Measurements from ENCODE around the gene FAM161B.
A peak's percentile ranks its signal among the peaks of the same experiment; 100 is the strongest.
"Not testable (repeated sequence)": the region's sequence is repeated elsewhere in the genome, so short reads cannot be mapped to it uniquely, and the experiment has no call there.

The FAM161B gene, protein sequence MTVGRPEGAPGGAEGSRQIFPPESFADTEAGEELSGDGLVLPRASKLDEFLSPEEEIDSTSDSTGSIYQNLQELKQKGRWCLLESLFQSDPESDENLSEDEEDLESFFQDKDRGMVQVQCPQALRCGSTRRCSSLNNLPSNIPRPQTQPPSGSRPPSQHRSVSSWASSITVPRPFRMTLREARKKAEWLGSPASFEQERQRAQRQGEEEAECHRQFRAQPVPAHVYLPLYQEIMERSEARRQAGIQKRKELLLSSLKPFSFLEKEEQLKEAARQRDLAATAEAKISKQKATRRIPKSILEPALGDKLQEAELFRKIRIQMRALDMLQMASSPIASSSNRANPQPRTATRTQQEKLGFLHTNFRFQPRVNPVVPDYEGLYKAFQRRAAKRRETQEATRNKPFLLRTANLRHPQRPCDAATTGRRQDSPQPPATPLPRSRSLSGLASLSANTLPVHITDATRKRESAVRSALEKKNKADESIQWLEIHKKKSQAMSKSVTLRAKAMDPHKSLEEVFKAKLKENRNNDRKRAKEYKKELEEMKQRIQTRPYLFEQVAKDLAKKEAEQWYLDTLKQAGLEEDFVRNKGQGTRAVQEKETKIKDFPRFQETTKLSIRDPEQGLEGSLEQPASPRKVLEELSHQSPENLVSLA

DNA sequence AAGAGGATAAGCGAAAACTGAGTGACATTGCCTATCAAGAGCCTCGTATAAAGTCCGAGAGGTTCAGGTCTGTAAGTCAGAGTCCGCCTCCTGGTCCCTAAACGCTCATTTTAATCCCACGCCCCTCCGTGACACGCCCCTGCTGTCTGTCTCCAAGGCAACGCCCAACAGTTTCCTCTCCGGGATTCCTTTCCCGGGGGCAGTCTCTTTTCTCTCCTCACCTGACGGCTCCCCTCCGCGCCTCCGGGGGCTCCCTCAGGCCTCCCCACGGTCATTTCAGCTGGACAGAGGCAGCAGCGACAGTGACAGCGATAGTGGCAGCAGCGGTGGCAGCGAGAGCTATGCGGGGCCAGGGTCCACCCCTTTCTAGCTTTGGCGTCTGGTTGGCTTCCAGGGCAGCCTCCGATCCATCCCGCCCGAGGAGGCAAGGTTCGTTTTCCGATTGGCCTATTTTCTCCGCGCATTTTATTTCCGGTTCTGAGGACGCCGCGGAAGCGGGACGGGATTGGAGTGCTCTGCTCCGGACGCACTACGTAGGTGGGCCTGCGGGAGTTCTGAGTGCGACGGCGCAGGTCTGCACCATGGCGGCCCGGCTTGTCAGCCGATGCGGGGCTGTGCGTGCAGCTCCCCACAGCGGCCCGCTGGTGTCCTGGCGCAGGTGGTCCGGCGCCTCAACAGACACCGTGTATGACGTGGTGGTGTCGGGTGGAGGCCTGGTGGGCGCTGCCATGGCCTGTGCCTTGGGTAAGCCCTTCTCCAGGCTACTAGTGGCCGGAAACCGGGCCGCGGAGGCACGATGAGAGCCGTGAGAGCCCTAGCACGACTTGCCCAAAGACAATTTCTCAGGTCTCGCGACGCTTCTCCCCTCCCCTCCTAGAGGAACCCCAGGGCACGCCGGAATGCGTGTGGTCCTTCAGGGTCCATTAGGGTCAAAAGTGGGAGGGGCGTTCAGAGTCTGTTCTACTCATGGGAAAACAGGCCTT, at the start of gene FAM161B, which contains the start of gene COQ6:
Gene FAM161B, minus strand, starts transcription at position 343 of the 983 bp plus-strand sequence. Its CDS starts 68 bp downstream, at position 275.
Gene COQ6, plus strand, starts transcription at position 551 of the 983 bp plus-strand sequence. Its CDS starts 31 bp downstream, at position 582.
- DNase-seq, result peak; percentile 98

DNA sequence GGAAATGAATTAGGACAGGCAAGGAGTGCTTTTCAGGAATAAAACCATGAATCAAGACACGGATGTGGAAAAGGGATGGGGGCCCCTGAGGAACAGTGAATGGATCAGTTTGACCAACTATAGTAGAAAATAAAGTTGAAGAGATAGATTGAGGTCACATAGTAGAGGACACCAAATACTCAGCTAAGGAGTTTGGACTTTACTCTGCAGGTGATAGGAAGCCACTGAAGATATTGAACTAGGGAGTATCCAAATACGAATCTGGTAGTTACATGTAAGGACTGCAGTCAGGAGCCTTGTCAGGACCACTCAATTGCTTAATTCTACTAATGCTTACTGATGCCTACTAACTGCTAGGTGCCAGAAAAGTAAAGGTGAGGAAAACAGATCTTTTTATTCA, 48.8 kb upstream of the FAM161B start:
- no peak for DNase-seq

DNA sequence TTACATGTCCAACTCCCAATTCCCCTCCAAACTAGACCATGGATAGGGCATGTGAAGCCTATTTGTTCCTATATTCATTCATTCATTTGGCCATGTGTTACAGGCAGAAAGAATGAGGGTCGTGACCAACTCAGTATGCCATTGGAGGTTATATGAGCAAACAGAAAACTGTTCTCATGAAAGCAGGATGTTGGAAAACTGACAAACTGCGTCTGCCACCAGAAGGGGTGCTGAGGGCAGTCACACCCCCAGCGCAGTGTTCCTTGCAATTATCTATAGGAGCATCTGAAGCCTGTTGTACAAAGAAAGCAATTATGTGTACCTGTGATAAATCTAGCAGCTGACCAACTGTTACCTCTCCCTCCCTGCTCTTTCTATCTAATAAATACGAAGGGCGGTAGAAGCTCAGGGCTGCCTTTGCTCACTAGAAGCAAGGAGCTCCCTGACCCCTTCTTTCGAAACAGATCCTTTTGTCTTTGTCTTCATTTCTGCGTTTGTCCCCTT, 48.1 kb upstream of the FAM161B start:
- no peak for DNase-seq

DNA sequence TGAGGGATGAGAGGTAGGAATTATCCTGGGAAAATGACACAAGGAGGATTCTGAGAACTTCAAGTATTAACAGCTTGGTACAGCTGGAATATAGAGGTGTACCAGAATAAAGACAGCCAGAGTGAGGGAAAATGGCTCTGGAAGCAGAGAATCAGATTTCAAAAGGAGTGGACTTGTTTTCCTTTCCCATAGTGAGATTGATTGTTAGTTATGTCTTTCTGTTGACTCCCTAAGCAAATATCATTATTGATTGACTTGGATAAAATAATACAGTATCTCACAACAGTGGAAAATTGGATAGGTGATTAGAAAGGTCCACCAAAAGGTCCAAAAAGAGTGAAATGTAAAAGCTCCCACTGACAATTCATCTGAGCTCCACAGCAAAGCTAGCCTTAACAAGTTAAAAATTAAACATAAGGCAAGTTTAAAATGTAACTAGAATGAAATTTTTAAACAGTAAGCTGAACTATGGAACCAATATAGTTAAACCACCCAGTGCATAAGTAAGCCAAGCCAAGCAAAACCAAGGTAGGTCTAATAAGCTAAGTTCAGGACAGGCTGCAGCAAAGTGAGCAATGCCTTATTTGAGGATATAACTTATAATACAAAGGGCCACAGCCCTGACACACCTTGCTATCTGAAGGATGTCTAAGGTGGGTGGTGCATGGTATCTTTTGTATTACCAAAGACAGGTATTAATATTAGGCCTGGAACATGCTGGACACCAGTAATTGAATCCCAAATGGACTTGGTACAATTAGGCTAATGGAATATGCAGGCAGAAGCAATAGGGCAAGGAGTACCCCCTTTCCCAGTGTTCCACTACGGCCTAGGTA, 47.4 kb upstream of the FAM161B start:
- DNase-seq, result no peak

DNA sequence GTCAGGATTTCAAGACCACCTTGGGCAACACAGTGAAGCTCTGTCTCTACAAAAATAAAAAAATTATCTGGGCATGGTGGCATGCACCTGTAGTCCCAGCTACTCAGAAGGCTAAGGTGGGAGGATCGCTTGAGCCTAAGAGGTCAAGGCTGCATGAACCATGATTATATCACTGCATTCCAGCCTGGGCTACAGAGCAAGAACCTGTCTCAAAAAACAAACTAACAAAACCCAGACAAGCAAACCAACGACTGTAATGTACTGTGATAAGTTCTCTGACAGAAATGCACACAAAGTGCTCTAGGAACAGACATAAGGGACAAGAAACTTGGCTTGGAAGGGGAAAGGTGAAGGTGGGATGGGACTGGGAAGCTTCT, 46.8 kb upstream of the FAM161B start:
- DNase-seq, result no peak

DNA sequence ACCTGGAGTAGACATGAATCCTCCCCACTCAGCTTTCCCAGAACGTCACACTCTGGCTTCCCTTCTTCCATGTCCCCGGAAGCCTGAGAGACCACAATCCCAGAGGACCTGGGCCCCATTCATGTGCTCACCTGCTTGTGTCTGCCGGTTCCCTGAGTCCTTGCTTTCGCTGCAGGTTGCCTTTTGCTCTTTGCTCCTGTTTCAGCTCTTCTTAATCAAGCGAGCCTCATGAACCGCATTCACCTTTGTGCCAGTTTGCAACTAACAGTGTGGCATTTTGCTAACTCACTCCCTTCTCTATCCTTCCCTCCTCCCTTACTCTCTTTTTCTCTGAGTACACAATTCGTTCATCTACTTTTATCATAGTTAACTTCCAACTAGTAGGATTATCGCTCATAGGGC, 46.1 kb upstream of the FAM161B start:
- DNase-seq, result no peak

DNA sequence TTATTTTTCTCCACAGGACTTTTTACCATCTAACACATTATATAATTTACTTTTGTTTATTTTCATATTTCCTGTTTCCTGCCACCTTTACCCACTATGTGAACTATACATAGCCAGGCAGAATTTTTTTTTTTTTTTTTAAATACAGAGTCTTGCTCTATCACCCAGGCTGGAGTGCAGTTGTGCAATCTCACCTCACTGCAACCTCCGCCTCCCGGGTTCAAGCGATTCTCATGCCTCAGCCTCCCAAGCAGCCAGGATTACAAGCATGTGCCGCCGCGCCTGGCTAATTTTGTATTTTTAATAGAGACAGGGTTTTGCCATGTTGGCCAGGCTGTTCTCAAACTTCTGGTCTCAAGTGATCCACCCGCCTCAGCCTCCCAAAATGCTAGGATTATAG, 45.0 kb upstream of the FAM161B start:
- not testable (repeated sequence) for DNase-seq

DNA sequence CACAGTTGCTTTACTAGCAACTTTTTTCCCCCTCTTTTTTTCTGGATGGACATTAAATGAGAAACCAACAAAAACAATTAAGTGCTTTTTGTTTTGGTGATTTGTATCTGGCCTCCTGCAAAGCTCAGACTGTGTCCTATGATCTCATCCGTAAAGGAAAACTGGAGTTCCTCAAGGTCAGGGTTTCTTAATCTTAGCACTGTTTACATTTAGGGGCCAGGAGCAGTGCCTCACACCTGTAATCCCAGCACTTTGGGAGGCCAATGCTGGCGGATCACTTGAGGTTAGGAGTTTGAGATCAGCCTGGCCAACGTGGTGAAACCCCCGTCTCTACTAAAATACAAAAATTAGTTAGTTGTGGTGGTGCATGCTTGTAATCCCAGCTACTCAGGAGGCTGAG, 41.2 kb upstream of the FAM161B start:
- no peak for DNase-seq

DNA sequence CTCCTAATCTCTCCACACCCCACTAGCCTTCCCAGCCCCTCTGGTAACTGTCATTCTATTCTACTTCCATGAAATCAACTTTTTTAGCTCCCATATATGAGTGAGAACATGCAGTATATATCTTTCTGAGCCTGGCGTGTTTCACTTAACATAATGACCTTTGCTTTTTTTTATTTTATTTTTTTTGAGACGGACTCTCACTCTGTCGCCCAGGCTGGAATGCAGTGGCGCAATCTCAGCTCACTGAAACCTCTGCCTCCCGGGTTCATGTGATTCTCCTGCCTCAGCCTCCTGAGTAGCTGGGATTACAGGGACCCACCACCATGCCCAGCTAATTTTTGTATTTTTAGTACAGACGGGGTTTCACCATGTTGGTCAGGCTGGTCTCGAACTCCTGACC, 38.8 kb upstream of the FAM161B start:
- DNase-seq, result not testable (repeated sequence)

DNA sequence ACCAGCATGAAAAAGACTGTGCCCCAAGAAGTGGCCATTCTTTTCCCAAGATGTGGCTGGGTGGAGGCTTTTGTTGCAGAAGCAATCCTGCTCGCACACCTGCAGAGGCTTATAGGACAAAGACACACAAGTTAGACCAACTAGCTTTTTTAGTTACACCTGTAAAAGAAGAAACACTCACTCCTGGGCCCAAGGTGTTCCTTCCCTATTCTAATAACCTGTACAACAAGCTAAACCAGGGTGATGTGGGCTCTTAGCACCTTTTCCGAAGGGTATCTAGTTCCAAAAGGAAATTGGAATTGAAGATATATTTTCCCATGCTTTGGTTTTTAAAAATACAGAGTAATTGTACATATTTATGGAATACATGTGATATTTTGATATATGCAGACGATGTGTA, 38.2 kb upstream of the FAM161B start:
- DNase-seq, result no peak

DNA sequence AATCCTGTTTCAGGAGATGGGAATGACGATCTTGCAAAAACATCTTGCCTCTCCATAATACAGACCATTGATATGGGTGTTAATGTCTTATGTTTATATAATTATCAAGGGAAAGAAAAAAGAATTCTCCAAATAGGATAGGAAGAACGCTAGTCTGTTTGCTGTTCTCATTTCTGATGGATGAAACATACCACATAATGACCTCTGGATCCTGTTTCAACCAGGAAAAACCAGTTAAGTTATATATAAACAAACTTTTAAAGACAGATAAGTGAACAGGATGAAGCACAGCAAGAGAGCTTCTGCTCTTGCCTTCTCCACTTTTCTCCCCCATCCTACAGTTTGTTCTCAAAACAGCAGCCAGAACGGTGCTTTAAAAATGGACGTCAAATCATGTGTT, 28.0 kb upstream of the FAM161B start:
- DNase-seq, result no peak

DNA sequence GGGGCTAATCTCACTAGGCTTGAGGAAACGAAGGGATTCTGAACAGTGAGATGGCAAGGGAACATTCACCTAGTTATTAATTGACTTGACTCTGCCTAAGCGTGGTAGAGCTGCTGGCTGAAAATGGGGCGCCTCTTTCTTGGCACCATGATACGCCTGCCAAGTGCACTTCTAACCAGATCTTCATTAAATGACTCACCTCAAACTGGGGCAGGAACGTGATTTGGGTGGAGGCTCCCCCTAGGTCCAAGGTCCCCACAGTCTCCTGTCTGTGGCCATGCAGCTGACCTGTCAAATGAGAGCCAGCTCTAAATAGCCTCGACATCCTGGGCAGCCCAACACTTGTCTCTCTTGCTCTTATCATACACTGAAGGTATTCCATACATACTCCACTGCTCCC, 26.2 kb upstream of the FAM161B start:
- no peak for DNase-seq

DNA sequence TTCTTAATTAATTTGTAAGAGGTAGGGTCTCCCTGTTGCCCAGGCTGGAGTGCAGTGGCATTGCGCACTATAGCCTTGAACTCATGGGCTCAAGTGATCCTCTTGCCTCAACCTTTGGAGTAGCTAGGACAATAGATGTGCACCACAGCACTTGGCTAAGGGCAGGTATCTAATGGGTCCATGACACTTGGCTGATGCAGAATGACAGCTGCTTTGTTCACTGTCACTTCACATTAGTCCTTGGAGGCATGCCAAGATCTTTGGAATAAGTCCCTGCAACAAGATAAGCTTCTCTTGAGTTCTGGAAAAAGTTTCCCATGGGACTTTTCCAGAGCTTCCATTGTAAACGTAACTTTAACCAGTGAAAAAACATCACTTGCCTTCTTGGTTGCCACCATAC, 23.6 kb upstream of the FAM161B start:
- DNase-seq, result no peak

DNA sequence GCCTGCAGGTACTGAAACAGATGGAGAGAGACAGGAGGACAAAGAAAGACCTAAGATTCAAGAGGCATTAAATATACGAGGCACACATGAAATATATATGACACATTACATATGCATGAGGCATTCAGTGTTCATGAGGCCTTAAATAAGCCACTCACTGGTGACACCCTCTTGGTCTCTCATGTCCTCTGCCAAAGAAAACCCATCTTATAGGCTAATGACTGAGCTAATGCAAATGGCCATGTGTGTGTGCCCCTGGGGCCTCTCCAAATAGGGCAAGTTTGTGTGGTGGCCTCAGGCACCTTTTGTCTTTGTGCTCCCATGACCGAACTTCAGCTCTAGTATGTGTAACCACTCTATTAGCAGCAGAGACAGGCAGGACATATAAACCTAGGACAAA, 19.0 kb upstream of the FAM161B start:
- no peak for DNase-seq

DNA sequence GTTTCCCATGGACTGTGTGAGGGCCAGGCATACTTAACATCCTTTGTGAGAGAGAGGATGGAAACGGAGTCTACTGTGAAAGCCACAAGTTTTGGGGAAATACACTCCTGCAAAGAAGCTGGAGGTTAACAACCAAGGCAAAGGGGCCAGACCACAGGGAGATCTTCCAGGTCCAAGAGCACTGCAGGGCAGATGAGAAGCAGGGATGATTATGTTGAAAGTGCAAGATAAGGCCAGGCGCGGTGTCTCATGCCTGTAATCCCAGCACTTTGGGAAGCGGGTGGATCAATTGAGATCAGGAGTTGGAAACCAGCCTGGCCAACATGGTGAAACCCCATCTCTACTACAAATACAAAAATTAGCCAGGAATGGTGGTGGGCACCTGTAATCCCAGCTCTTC, 15.3 kb upstream of the FAM161B start:
- DNase-seq, result no peak

DNA sequence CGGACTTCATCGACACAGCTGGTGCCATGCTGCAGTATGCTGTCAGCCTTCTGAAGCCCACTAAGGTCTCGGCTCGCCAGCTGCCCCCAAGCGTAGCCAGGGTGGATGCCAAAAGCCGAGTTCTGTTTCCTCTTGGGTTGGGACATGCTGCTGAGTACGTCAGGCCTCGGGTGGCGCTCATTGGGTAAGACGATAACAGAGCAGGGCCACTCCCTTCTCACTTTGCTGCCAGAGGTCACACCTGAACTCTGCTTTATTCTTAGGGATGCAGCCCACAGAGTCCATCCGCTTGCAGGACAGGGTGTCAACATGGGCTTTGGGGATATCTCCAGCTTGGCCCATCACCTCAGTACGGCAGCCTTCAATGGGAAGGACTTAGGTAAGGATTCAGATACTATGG, 11.3 kb upstream of the FAM161B start:
- no peak for DNase-seq

DNA sequence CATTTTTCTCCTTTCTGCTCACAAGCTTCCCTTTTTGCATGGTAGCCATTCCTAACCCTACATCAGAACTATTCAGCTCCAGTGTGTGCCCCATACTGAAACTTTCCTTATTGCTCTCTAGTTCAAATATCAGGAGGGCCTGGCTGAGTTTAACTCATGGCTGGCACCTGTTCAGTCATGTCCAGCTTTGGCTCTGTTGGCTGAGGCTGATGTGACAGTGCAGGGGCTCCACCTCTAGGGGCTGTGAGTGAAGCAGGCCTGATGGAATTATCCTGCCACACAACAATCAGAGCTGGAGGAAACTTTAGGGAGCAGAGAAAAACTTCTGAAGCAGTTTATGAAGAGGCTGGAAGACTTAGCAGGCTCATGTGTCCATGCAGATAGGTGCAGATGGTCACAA, 8.7 kb upstream of the FAM161B start:
- no peak for DNase-seq

DNA sequence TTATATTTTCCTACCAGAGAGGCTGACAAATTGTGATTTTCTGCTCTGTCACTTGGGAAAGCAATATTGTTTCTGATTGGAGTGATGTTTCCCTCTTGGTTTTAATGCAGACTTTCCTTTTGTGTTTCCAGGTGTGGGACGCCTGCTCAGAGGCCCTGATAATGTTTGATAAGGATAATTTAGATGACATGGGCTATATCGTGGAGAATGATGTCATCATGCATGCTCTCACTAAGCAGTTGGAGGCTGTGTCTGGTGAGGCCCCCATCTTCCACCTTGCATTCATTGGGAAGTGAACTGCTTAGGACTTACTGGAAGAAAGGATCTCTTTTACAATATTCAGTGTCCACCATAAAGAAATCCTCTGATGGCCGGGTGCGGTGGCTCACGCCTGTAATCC, 5.8 kb upstream of the FAM161B start:
- no peak for DNase-seq

DNA sequence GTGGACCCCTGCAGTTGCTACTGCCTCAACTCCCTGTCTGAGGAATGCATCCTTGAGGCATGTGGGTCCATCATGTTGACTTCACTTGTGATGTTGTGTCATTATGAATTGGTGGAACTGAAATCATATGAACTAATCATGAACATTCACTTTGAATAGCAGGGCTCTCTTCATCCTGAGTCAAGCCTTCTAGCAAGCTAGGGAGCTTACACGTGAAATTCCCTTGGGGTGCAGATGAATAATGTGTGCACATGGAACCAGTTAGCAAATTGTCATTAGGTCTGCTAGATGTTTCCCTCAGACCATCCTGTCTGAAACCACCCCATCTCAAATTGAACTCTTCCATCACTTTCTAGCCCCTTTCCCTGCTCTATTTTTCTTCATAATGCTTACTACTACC, 3.8 kb upstream of the FAM161B start:
- no peak for DNase-seq

DNA sequence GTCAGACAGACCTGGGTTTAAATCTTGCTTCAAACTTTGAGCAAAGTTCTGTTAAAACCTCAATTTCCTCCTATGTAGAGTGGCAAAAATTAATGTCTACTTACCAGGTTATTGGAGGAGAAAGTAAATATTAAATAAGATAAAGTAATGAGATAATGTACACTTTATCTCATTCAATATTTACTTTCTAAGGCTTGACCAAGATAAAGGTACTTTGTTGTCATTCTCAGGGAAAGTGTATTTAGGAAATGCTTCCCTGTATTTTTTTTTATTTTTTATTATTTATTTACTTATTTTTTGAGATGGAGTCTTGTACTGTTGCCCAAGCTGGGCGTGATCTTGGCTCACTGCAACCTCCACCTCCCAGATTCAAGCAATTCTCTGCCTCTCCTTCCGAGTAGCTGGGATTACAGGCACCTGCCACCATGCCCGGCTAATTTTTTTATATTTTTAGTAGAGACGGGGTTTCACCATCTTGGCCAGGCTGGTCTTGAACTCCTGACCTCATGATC, 4.7 kb downstream of the FAM161B start:
- no peak for DNase-seq

DNA sequence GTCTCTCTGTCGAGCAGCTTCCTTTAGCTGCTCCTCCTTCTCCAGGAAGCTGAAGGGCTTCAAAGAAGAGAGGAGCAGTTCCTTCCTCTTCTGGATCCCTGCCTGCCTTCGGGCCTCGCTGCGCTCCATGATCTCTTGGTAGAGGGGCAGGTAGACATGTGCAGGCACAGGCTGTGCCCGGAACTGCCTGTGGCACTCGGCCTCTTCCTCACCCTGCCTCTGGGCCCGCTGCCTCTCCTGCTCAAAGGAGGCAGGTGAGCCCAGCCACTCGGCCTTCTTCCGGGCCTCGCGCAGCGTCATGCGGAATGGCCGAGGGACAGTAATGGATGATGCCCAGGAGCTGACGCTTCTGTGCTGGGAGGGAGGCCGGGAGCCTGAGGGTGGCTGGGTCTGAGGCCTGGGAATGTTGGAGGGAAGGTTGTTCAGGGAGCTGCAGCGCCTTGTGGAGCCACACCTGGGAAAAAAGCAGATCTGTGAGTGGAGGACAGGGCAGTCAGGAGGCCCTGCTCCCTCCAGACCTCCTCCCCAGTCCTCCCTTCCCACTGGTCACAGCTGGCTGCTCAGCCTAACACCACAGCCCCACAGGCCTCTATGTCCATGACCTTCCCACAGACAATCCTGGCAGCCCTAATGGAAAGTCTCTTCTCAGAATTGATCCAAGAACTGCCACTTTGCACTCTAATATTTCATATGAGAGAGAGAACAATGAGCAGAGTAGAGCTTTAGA, 5.3 kb downstream of the FAM161B start:
- DNase-seq, result no peak
